ENCODE results near the gene ARHGAP12. TPM values are rescaled to one million over a fixed set of nuclear protein-coding genes. Genes with fewer than 3 reads are reported as not detected.

ARHGAP12 gene
- total RNA-seq, 2 experiments from 2014 or later: 40.3 to 41.1 TPM

- Mint-ChIP-seq H3K9me3 (no peaks in the 10 kb centered on the region), H3K27me3 (no peaks in the 10 kb centered on the region), H3K27ac (no peak overlapping the region), H3K4me3 (no peak overlapping the region), H3K36me3 (ENCODE audit: low read depth) (no peaks in the 10 kb centered on the region), H3K4me1 (ENCODE audit: low read depth) (peaks cover 11% of the 10 kb centered on the region)
- ChIA-PET POLR2A (no interaction called here), CTCF (interaction anchor here (0.9 kb wide), 1 partner anchor 45 kb away, joined by 3 read pairs; no protein-coding TSS in a partner anchor)
- H3K4me3 ChIP-seq (ENCODE audit: low read length): no peak overlapping the region
- ATAC-seq (ENCODE audit: poor library complexity) (no peak), DNase-seq (no peak)
- H3K36me3 ChIP-seq (ENCODE audit: insufficient read depth, low read length): no peaks in the 10 kb centered on the region
- no peaks in the 10 kb centered on the region for H3K4me1 ChIP-seq (ENCODE audit: insufficient read depth, low read length)
- no peak overlapping the region for H3K27ac ChIP-seq (ENCODE audit: low read depth in 1 of 2, low read length in 2 of 2)
- no peaks in the 10 kb centered on the region for H3K27me3 ChIP-seq (ENCODE audit: control insufficient read depth in 1 of 2, insufficient read depth in 2 of 2, low read length in 2 of 2)
- no peak for TF ChIP-seq CTCF (IDR thresholded peaks at IDR 0.05)
- H3K9me3 ChIP-seq (ENCODE audit: control insufficient read depth in 1 of 2, insufficient read depth in 1 of 2, low read length in 2 of 2): no peaks in the 10 kb centered on the region
- intact Hi-C loops (cut with DNase I, micrococcal nuclease): no loop called here
Measured at GRCh38 chr10:31936933-31937332, 8.3 kb upstream of the ARHGAP12 start.

- intact Hi-C loops (cut with DNase I, micrococcal nuclease): no loop called here
- POLR2A ChIA-PET: no interaction called here
- no peaks in the 10 kb centered on the region for H3K27me3 ChIP-seq (ENCODE audit: control insufficient read depth in 1 of 2, insufficient read depth in 2 of 2, low read length in 2 of 2)
Measured at GRCh38 chr10:31936086-31936485, 7.5 kb upstream of the ARHGAP12 start.

GRCh38 chr10:31935678-31936077, 7.0 kb upstream of the ARHGAP12 start:
- H3K9me3 Mint-ChIP-seq: no peaks in the 10 kb centered on the region
- Histone ChIP-seq H3K4me3 (ENCODE audit: low read length) (no peak overlapping the region), H3K27ac (ENCODE audit: low read depth in 1 of 2, low read length in 2 of 2) (no peak overlapping the region), H3K27me3 (ENCODE audit: control insufficient read depth in 1 of 2, insufficient read depth in 2 of 2, low read length in 2 of 2) (no peaks in the 10 kb centered on the region), H3K36me3 (ENCODE audit: insufficient read depth, low read length) (no peaks in the 10 kb centered on the region), H3K9me3 (ENCODE audit: control insufficient read depth in 1 of 2, insufficient read depth in 1 of 2, low read length in 2 of 2) (no peaks in the 10 kb centered on the region), H3K4me1 (ENCODE audit: insufficient read depth, low read length) (no peaks in the 10 kb centered on the region)
- H3K27me3 Mint-ChIP-seq: no peaks in the 10 kb centered on the region
- no peaks in the 10 kb centered on the region for H3K36me3 Mint-ChIP-seq (ENCODE audit: low read depth)
- no peak for DNase-seq
- intact Hi-C loops (cut with DNase I, micrococcal nuclease): no loop called here
- peaks cover 3% of the 10 kb centered on the region for H3K4me1 Mint-ChIP-seq (ENCODE audit: low read depth)
- TF ChIP-seq CTCF (IDR thresholded peaks at IDR 0.05): no peak
- no peak overlapping the region for H3K27ac Mint-ChIP-seq
- ChIA-PET POLR2A (no interaction called here), CTCF (no interaction called here)
- no peak overlapping the region for H3K4me3 Mint-ChIP-seq
- no peak for ATAC-seq (ENCODE audit: poor library complexity)

More at GRCh38 chr10:31936086-31936485, 7.5 kb upstream of the ARHGAP12 start:
- CTCF ChIA-PET: interaction anchor here (0.9 kb wide), 1 partner anchor 44 kb away, joined by 3 read pairs; no protein-coding TSS in a partner anchor
- Histone ChIP-seq H3K4me3 (ENCODE audit: low read length) (no peak overlapping the region), H3K36me3 (ENCODE audit: insufficient read depth, low read length) (no peaks in the 10 kb centered on the region), H3K27ac (ENCODE audit: low read depth in 1 of 2, low read length in 2 of 2) (no peak overlapping the region), H3K9me3 (ENCODE audit: control insufficient read depth in 1 of 2, insufficient read depth in 1 of 2, low read length in 2 of 2) (no peaks in the 10 kb centered on the region), H3K4me1 (ENCODE audit: insufficient read depth, low read length) (no peaks in the 10 kb centered on the region)
- no peaks in the 10 kb centered on the region for H3K9me3 Mint-ChIP-seq
- DNase-seq (no peak), ATAC-seq (ENCODE audit: poor library complexity) (no peak)
- H3K36me3 Mint-ChIP-seq (ENCODE audit: low read depth): no peaks in the 10 kb centered on the region
- H3K27ac Mint-ChIP-seq: no peak overlapping the region
- no peak overlapping the region for H3K4me3 Mint-ChIP-seq
- no peak for TF ChIP-seq CTCF (IDR thresholded peaks at IDR 0.05)
- peaks cover 8% of the 10 kb centered on the region for H3K4me1 Mint-ChIP-seq (ENCODE audit: low read depth)
- no peaks in the 10 kb centered on the region for H3K27me3 Mint-ChIP-seq
